HG02678 (cell line): Measurements from ENCODE around the gene CACNA2D1.
"Not testable (repeated sequence)": the region's sequence is repeated elsewhere in the genome, so short reads cannot be mapped to it uniquely, and the experiment has no call there.

Experiments
- ATAC-seq: cut with Tn5 transposase; IDR thresholded peaks from one replicate; pipeline ENCODE4 v1.9.1; 2021; ENCODE audit warnings: mild to moderate bottlenecking, moderate library complexity; ENCODE audit not compliant: unreplicated experiment

The CACNA2D1 gene

DNA sequence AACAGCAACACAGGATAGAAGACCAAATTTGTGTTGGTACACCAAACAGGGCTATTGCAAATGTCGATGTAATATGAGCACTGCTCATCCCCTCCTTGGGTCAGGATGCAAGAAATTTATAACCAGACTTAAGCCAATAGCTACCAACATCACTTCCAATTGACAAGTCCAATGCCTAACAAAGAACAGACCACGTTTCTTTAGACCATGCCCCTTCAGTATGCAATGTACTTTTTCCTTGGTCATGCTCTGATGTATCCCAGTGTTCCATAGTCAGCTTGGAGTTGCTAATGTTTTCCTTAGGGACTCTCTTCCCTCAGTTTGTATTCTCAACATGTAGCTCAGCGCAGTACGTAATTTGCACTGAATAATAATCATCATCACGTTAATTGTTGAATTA is 7.8 kb downstream of the CACNA2D1 start:
- no peak for ATAC-seq

DNA sequence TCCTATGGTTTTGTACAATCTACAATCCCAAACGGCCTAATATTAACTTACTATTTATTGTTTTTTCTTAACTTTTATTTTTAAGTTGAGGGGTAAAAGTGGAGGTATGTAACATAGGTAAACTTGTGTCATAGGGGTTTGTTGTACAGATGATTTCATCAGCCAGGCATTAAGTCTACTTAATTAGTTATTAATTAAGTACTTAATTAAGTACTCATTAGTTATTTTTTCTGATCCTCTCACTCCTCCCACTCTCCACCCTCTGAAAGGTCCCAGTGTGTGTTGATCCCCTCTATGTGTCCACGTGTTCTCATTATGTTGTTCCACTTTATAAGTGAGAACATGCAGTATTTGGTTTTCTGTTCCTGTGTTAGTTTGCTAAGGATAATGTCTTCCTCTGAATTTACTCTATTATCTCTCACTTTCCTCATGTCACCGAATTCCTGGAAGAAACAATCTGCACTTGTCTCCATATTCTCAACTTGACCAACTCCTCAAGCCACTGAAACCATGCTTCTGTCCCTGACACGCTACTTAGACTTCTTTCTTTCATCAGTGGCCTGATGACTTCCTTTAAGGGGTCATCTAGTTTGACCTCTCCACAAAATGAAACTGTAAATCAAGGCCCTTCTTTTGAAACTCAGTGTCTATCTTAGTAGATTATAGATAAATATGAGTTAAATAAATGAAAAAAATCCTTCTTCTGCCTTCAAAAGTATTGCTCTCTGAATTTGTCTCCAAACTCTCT is 9.1 kb downstream of the CACNA2D1 start:
- no peak for ATAC-seq

DNA sequence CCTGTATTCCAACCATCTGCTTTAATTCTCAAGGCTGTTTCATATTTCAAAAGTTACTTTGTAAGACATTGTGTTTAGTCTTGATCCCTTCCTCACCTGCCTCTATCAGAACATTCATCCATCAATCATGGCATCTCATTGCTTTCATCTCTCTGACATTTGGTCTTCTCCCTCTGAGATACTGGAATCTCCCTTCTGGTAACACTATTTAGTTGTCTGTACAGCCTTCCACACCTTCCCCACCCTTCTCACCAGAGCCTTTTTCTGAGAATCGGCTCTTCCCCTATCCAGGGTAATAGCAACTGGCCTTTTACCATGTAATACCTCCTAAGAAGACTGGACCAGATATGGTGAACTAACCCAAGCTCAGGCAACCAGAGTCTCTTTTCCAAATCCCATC is 10.1 kb downstream of the CACNA2D1 start:
- no peak for ATAC-seq

DNA sequence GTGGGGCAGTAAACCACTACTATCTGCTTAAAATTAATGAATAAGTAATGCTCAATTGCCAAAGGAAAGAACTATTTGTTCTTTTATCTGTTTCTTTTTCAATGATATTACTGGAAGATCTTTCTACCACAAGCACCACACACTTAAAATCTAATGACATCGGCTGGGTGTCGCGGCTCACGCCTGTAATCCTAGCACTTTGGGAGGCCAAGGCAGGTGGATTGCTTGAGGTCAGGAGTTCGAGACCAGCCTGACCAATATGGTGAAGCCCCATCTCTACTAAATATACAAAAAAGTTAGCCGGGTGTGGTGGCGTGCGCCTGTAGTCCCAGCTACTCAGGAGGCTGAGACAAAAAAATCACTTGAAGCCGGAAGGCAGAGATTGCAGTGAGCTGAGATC is 10.8 kb downstream of the CACNA2D1 start:
- not testable (repeated sequence) for ATAC-seq

DNA sequence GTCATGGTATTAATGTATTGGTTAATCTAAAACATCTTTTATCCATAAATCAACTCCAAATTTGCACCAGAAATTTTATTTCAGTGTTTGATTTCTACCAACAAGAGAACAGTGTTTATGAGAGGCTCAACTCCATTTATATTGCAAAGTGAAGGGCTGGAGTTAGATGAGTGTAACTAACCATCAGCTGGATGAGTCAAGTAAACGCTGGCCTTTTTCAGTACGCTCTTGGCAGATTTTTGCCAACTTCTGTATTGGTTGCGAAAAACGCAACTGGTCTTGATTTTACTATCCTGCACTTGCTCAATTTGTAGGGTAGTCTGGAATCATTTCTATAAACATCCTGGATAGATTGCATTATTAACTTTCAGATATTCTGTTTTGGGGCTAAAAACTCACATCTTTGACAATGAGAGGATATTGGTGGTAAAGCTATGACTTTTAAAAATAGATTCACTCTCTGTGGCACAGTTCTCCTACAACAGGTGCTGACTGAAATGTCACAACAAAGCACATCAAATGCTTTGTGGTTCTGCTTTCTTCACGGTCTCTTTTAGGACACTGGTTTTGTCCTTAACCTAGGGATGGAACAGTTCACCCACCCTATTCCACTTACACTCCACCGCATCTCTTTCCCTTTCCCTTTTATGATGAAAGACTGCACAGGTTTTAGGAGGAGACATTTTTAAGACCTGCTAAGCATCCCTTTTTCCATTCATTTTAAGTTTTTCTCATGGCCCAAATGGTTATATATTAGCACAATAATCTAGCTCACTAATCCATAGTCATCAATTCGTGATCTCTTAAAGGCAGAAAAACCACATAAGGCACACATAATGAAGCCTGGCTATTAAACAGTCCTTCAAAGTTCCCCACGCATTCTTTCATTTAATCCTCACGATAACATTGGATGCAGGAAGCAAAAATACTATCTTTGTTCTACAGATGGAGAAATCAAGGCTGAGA is 12.8 kb downstream of the CACNA2D1 start:
- ATAC-seq = no peak

DNA sequence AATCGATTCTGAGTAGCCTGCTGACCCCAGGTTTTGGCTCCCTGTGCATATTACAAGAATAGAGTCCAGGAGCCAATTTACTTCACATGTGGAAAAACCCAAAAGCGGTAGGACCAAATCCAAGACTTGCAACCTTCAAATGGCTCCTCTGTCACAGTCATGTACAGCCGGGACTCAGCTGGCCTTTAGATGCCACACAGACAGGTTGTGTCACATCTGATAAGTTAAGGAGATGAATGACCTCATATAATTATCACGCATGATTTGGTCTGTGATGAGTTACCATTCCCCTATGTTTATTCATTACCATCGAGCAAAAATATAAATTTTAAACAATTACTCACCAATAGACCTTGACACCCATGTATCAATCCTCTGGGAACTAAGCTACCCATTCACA is 14.2 kb downstream of the CACNA2D1 start:
- ATAC-seq = no peak

DNA sequence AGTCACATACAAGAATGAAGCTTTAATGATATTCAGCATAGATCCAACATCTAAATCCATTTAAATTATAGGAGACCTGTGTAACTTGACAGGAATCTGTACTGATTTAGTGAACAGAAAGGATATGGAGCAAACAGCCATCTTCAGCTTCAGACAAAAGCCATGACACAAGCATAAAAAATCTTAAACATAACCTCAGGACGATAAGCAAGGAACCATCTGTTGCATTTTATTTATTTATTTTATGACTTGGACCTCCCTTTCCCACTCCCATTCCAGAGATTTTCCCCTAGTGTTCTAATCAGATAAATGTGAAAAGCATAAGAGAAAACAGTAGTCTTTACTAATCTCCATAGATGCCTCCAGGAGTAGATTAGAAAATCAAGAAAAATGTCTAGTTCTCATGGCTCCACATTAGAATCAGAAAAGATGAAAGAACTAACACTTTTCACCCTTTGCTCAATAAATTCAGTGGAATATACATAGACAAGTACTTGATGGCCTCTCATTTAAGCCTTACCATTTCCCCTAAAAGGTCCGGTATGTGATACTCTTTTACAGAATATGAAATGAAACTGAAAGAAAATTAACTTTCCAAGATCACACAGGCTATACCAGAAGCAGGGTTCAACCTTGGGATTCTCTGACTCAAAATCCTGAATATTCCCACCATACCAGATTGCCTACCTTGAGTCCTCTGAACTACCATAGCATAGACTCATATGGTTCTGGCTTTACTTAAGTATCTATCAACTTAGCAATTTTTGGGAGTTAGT is 15.2 kb downstream of the CACNA2D1 start:
- no peak for ATAC-seq

DNA sequence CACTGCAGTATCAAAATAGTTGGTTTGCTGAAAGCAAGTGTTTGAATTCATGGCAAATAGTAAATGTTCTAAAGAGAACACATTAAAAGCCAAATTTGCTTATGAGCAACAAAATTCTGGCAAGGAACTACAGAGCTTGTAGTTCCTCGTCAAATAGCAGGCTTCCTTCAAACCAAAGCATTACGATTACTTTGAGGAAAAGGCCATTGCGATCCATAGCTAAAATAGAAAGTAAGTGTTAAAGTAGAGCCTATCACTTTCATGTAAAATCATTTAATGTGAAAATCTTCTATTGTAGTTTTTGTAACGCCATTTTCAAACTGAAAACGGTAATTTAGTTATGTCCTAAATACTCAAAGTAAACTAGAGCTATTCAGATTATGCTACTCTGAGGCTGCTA is 20.1 kb downstream of the CACNA2D1 start:
- no peak for ATAC-seq

DNA sequence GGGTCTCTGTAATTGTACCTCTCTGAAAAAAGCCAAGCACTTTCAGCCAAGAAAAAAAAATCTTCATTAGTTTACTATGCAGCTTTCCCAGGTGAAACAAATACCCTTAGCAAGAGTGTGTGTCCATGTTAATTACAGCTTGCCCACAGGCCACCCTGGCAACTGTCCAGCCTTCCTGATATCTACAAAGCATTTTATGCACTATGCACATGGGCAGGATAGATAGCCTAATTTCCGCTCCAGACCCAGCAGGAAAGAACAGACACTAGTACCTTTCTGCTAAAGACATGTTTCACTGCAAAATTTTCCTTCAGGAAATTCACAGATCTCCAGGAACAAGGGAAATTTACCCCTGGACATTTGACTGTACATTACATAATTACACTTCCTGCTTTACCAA is 24.4 kb downstream of the CACNA2D1 start:
- no peak for ATAC-seq

DNA sequence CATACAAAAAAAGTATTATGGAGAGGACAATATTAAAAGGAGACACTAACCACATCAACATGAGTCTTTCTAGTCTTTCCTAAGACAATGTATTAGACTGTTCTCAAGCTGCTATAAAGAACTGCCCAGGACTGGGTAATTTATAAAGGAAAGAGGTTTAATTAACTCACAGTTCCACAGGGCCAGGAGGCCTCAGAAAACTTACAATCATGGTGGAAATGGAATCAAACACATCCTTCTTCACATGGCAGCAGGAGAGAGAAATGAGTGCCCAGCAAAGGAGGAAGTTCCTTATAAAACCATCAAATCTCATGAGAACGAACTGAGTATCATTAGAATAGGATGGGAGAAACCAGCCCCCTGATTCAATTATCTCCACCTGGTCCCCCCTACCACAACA is 25.7 kb downstream of the CACNA2D1 start:
- no peak for ATAC-seq

DNA sequence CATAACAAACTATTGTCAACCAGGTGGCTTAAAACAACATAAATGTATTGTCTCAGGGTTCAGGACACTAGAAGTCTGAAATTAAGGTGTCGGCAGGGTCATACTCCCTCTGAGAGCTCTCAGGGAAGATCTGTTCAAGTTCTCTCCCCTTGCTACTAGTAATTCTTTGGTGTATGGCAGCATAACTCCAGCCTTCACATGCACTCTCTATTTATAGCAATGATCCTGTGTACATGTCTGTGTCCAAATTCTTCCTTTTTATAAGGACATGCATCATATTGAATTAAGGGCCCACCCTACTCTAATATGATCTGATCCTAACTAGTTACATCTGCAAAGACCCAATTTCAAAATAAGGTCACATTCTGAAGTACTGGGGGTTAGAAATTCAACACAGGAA is 27.2 kb downstream of the CACNA2D1 start:
- no peak for ATAC-seq

DNA sequence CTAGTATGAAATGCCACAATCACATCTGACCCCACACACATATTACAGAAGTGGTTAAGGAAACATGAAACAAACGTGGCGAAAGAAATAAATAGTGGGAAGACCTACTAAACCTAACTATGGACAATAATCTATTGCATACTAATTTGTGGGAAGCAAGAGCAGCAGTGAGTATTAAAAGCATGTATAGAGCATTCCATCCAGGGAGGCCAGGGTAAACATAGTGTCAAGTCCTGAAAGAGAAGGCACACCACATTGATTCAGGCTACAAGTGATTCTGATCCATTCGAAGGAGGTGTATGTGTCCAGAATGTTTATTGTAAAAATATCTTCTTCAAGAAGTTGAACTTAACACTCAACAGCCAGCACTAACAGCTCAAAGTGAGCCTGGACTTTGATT is 29.2 kb downstream of the CACNA2D1 start:
- no peak for ATAC-seq

DNA sequence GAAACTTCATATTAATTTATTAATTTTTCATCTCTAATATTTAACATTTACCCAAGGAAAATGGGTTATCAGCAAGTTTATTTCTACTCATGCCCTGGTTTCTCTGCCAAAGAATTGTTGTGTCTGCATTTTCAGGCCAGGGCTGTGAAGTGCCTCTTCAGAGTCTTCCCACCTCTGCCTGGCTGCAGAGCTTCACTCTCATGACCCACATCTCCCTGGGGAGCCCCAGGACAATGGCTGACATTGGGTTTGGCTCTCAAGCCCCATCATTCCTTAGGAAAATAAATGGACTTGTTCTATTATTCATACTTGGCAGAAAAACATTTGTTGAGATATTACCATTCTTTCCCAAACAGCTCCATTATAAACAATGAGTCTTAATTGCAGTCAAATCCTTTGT is 30.3 kb downstream of the CACNA2D1 start:
- no peak for ATAC-seq

DNA sequence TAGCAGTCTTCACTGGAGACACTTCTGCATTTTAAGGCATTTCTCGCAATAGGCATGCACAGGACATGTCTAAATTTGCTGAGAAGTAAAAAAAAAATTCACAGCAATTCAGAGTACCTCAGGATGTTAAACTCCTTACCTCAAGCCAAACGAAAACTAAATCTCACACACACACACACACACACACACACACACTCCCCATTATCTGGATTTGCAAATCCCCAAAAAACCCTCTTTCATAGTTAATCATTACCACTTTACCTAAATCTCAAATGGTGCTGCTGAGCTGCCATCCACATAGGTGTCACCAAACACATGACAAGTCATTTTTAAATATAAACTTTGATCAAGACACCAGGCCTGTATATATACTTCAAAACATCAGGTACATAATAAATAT is 31.8 kb downstream of the CACNA2D1 start:
- ATAC-seq = no peak

DNA sequence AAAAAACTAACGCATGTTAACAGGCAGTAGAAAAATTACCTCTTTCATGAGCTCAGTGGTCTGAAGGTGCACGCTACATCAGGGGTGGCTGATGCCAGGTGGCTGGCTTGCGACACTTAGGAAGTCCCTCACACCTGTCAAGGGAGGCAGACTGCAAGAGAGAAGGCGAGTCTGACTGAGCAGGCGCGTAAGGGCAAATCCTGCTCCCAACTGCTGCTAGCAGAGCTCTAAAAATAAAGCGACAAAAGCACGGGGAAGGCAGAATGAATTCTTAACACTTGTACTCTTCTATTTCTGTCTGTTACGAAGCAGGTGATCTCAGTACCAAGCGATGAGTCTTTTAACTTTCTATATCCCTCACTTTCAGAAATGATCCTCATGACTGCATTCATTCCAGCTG is 33.1 kb downstream of the CACNA2D1 start:
- no peak for ATAC-seq

DNA sequence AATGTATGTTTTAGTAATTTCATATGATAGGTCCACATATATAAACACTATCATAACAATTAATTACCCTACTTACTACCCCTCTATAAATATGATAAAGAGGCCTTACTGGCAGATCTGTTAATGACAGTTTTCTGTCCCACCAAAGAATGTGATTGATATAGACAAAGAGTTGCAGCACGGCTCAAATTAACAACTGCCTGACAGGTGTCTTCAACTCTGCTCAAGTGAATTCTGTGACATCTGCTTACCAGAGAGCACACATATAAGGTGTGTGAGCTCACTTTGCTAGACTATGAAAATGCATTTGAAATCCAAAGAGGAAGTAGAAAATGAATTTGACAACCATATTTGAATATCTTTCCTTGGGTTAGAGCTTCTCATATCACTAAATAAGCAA is 36.6 kb downstream of the CACNA2D1 start:
- no peak for ATAC-seq

DNA sequence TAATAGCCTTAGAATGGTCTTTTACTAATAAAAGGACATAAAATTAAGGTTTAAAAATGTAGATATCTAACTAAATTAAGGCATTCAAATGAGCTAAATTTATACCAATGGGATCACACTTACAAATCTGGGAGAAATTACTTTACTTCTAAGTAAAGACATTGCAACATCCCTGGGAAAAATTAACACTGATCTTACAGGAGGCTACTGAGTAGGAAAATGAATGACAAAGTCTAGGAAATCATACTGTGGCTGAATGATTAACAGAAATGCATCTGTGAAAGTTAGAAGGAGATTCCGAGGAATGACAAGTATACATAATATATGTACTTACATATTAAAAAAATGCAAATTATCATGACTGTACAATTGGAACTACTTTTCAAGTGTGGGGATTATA is 38.3 kb downstream of the CACNA2D1 start:
- no peak for ATAC-seq

DNA sequence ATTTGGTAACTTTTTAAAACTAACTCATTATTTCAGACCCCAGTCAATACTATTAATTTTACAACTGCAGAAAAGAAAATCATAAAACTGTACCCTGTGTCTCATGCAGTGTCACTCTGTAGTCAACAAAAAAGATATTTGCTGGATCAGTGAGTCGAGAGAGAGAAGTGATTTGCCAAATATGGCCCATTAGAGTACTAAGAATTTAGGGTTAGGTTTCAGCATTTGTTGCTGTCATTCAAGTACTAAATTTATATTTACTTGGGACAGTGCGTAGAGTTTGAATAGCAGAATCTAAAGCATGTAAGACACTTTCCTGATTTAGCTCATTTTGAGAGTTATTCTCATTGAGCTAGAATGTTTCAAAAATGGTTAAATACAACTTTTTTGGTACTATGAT is 38.9 kb downstream of the CACNA2D1 start:
- no peak for ATAC-seq

DNA sequence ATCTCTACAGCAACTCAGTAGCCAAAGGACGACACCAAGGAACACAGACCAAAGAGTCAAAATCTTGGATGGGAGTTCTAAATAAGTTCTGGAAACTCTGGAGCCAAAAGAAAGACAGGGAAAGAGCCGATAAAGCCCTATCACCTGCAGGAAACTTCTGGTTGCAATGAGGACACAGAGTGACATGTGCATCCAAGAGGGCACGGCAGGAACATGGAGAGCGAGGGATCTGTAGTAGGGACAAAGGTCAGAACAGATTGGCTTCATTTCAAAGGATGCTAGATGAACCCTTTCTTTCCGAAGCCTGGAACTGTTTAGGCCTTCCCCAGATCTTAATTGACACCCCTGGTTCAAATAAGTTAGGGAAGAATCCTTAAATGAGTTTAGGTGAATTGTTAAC is 39.5 kb downstream of the CACNA2D1 start:
- no peak for ATAC-seq

DNA sequence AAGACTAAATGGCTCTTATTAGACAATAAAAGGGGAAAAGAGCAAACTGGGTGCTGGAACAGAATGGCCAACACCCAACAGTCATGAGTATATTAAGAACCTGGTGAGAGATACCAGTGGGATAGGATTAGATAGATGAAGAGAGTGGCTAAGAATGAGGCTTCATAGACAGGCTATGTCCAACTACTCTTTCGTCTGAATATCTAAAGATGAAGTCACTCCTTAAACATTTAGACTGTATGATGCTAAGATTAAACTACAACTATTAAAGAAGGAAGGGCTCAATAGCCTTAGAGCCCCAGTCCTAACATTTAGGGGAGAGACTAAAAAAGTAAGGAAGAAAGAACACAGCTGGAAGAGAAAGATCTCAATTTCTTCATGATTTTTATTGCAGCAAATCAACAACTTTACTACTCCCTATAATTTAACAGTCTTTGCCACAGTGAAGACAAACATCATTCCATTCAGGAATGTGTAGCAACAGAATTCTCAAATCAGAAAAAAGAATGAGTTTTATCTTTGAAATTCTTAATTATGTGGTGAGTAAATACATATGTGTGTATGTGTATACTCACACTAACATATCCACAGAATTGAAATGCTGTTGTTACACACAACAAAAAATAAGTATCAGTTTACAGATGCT is 45.6 kb downstream of the CACNA2D1 start:
- ATAC-seq = no peak

DNA sequence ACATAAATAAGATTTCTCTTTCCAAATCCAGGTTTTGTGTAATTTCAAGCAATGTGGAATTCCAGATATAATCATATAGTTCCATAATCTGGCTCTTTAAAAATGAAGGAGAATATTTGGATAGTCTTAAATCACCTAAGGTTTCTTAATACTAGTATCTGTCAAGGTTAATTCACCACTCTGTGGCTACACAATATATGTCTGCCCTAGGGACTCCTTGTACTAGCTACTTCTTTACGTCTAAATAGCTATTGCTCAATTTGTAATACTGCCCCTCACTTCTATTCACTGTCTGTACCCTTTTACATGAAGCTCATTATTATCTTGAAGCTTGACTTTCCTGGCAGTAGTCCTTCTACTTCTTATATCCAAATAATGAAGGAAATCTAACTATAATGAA is 47.2 kb downstream of the CACNA2D1 start:
- no peak for ATAC-seq
